PC-3 (cell line): Measurements from ENCODE around the gene MBLAC2.

Source experiments
- CTCF ChIP-seq: fragments of 300-600 bp; sonication (generic); conservative IDR thresholded peaks from 2 replicates; pipeline ENCODE4 v1.5.1; 2017; ENCODE audit warnings: antibody characterized with exemption, low read depth, mild to moderate bottlenecking, low read length
- EZH2phosphoT487 ChIP-seq: fragments of 300-600 bp; sonication (generic); IDR thresholded peaks from 2 replicates; pipeline ENCODE4 v1.6.1; 2018; ENCODE audit warnings: mild to moderate bottlenecking, antibody characterized with exemption, low read length, borderline replicate concordance

DNA sequence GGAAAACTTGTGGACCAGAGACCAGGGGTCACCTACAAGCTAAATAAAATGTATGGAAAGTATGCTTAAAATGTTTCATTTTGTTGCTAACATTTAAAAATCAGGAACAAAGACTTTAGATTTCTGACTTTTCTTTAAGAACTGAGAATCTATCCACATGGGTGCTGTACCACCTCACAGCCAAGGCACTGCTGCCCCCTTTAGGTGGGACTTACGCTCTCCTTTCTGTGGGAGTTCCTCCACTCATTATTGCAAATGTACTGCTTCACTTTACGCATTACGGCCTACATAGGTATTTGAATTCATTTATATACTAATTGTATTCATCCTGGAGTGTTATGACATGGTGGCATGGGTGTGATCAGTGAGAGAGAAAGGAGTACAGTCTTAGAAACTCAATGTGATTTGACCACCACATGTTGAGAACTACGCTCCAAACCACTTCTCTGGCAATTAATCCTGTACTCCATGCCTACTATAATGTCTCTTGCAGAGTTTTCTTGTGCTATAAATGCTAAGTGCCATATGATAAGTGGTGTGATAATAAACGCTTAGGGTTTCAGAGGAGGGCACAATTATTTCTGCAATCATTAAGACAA, 40.4 kb downstream of the MBLAC2 start:
- peak; percentile 96 for TF ChIP-seq CTCF
- TF ChIP-seq EZH2phosphoT487, result no peak
